ENCODE data around the gene MANBA.

GRCh38 chr4:102584091-102584490 is 176.7 kb downstream of the MANBA start:
- TF ChIP-seq HMGXB4 (CRISPR knock-in tag; IDR thresholded peaks at IDR 0.05; ENCODE audit: borderline replicate concordance) = no peak
- no peak for TF ChIP-seq ESRRA (IDR thresholded peaks at IDR 0.05; ENCODE audit: borderline replicate concordance, low read length)
- no peak for TF ChIP-seq JUN (IDR thresholded peaks at IDR 0.05)
- no peak for TF ChIP-seq CTCF (IDR thresholded peaks at IDR 0.05)
- TF ChIP-seq RFX5 (IDR thresholded peaks at IDR 0.05) = no peak

Measured in A549 (cell line).